ENCODE results near the gene ARID1B.

The ARID1B gene

GRCh38 chr6:157184202-157185015 is 407.2 kb downstream of the ARID1B start:
- peak; percentile 21 to 29 for DNase-seq (ENCODE audit: low read depth in 2 of 2)

GRCh38 chr6:157185171-157185570 is 408.0 kb downstream of the ARID1B start:
- DNase-seq (ENCODE audit: low read depth in 2 of 2) = no peak

GRCh38 chr6:157185986-157186385 is 408.8 kb downstream of the ARID1B start:
- no peak for DNase-seq (ENCODE audit: low read depth in 2 of 2)

GRCh38 chr6:157186785-157187181 is 409.6 kb downstream of the ARID1B start:
- no peak for DNase-seq (ENCODE audit: low read depth in 2 of 2)

GRCh38 chr6:157187182-157188083 is 410.3 kb downstream of the ARID1B start:
- DNase-seq (ENCODE audit: low read depth in 2 of 2) = no peak

- DNase-seq (ENCODE audit: low read depth in 2 of 2) = no peak
These were observed 411.0 kb downstream of the ARID1B start for GRCh38 chr6:157188213-157188612.

- DNase-seq (ENCODE audit: low read depth in 2 of 2) = no peak
These were observed 416.3 kb downstream of the ARID1B start for GRCh38 chr6:157193443-157193996.

GRCh38 chr6:157194110-157194509 is 416.9 kb downstream of the ARID1B start:
- no peak for DNase-seq (ENCODE audit: low read depth in 2 of 2)

GRCh38 chr6:157194643-157195042 is 417.5 kb downstream of the ARID1B start:
- no peak for DNase-seq (ENCODE audit: low read depth in 2 of 2)

GRCh38 chr6:157196391-157196790 is 419.2 kb downstream of the ARID1B start:
- no peak for DNase-seq (ENCODE audit: low read depth in 2 of 2)

GRCh38 chr6:157198425-157199279 is 421.5 kb downstream of the ARID1B start:
- no peak for DNase-seq (ENCODE audit: low read depth in 2 of 2)

GRCh38 chr6:157200117-157200516 is 422.9 kb downstream of the ARID1B start:
- no peak for DNase-seq (ENCODE audit: low read depth in 2 of 2)

GRCh38 chr6:157200611-157201010 is 423.4 kb downstream of the ARID1B start:
- no peak for DNase-seq (ENCODE audit: low read depth in 2 of 2)

GRCh38 chr6:157201083-157201482 is 423.9 kb downstream of the ARID1B start:
- no peak for DNase-seq (ENCODE audit: low read depth in 2 of 2)

- no peak for DNase-seq (ENCODE audit: low read depth in 2 of 2)
These were observed 426.1 kb downstream of the ARID1B start for GRCh38 chr6:157203312-157203744.

GRCh38 chr6:157203764-157204163 is 426.6 kb downstream of the ARID1B start:
- no peak for DNase-seq (ENCODE audit: low read depth in 2 of 2)

GRCh38 chr6:157205473-157206358 is 428.5 kb downstream of the ARID1B start:
- DNase-seq (ENCODE audit: low read depth in 2 of 2) = no peak

GRCh38 chr6:157206359-157206815 is 429.2 kb downstream of the ARID1B start:
- no peak for DNase-seq (ENCODE audit: low read depth in 2 of 2)

GRCh38 chr6:157207521-157208076 is 430.4 kb downstream of the ARID1B start:
- DNase-seq (ENCODE audit: low read depth in 2 of 2) = no peak

Measured in stimulated activated CD8-positive, alpha-beta memory T cell treated with anti-CD3 and anti-CD28 coated beads, Interleukin-2, amount 100 ng/mL, for 1 hour (primary cell).